ENCODE measurements around the gene COL9A3.

COL9A3 gene

DNA sequence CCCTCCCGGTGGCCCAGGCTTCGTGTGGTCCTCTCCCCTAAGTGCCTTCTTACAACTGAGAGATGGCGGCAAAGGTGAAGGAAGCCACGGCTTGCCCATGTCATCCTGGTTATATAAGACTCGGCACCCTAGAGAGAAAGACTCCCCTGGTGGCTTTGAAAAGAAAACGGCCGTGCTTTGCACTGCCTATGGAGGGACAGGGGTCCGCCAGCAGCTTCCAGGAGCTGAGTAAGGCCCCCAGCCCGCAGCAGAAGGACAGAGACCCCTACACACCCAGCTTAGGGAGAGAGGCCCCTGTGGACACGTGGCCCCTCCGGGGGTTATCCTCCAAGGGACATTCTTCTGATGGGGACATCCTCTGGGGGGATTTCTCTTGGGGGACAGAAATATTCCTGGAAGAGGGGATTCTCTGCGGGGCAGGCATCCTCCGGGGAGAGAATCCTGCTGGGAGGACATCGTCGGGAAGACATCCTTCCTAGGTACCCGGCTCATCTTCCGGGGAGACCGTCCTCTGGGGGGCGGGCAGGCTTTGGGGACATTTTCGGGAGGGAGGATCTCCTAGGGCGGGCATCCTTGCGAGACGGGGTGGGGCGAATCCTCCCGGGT is 12.7 kb upstream of the COL9A3 start:
- TF ChIP-seq SPI1 (IDR thresholded peaks at IDR 0.05; ENCODE audit: borderline replicate concordance, low read depth): no peak
- TF ChIP-seq GABPA (IDR thresholded peaks at IDR 0.05; ENCODE audit: low read depth): no peak
- no peak for TF ChIP-seq POLR2AphosphoS5 (IDR thresholded peaks at IDR 0.05; ENCODE audit: low read depth)
- TF ChIP-seq, protein P1, sequence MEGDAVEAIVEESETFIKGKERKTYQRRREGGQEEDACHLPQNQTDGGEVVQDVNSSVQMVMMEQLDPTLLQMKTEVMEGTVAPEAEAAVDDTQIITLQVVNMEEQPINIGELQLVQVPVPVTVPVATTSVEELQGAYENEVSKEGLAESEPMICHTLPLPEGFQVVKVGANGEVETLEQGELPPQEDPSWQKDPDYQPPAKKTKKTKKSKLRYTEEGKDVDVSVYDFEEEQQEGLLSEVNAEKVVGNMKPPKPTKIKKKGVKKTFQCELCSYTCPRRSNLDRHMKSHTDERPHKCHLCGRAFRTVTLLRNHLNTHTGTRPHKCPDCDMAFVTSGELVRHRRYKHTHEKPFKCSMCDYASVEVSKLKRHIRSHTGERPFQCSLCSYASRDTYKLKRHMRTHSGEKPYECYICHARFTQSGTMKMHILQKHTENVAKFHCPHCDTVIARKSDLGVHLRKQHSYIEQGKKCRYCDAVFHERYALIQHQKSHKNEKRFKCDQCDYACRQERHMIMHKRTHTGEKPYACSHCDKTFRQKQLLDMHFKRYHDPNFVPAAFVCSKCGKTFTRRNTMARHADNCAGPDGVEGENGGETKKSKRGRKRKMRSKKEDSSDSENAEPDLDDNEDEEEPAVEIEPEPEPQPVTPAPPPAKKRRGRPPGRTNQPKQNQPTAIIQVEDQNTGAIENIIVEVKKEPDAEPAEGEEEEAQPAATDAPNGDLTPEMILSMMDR (IDR thresholded peaks at IDR 0.05; ENCODE audit: insufficient read depth, low read length): no peak
- TF ChIP-seq, protein P2, sequence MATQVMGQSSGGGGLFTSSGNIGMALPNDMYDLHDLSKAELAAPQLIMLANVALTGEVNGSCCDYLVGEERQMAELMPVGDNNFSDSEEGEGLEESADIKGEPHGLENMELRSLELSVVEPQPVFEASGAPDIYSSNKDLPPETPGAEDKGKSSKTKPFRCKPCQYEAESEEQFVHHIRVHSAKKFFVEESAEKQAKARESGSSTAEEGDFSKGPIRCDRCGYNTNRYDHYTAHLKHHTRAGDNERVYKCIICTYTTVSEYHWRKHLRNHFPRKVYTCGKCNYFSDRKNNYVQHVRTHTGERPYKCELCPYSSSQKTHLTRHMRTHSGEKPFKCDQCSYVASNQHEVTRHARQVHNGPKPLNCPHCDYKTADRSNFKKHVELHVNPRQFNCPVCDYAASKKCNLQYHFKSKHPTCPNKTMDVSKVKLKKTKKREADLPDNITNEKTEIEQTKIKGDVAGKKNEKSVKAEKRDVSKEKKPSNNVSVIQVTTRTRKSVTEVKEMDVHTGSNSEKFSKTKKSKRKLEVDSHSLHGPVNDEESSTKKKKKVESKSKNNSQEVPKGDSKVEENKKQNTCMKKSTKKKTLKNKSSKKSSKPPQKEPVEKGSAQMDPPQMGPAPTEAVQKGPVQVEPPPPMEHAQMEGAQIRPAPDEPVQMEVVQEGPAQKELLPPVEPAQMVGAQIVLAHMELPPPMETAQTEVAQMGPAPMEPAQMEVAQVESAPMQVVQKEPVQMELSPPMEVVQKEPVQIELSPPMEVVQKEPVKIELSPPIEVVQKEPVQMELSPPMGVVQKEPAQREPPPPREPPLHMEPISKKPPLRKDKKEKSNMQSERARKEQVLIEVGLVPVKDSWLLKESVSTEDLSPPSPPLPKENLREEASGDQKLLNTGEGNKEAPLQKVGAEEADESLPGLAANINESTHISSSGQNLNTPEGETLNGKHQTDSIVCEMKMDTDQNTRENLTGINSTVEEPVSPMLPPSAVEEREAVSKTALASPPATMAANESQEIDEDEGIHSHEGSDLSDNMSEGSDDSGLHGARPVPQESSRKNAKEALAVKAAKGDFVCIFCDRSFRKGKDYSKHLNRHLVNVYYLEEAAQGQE (IDR thresholded peaks at IDR 0.05; ENCODE audit: insufficient replicate concordance, low read depth): no peak
- DNase-seq (ENCODE audit: low read depth in 1 of 2, low spot score in 1 of 2): no peak
- H3K27ac ChIP-seq (replicated peaks): no peak overlapping the region
- no peaks in the 10 kb centered on the region for H3K27me3 ChIP-seq (ENCODE audit: insufficient read depth, poor library complexity, severe bottlenecking)
- H3K4me3 ChIP-seq (replicated peaks; ENCODE audit: insufficient read depth, low read length): peak overlapping the region; percentile 85

DNA sequence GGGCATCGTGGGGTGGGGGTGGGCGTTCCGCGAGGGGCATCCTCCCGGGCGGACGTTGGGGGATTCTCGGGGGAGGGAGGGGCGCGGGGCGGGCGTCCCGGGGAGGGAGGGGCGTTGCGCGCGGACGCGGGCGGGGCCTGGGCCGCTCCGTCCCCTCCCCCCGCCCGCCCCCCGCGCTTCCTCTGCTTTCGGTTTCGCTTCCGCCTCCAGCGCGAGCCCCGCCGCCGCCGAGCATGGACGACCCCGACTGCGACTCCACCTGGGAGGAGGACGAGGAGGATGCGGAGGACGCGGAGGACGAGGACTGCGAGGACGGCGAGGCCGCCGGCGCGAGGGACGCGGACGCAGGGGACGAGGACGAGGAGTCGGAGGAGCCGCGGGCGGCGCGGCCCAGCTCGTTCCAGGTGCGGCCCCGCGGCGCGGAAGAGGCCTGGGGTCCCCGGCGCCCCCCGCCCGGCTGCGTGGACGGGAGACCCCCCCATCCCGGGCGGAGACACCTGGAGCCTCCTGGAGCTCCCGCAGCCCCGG is 12.2 kb upstream of the COL9A3 start, which contains the start of gene OGFR:
OGFR (plus strand) TSS at position 209 of the 528 bp plus-strand sequence; CDS start at position 234, 25 bp downstream.
- Histone ChIP-seq H3K4me3 (replicated peaks; ENCODE audit: insufficient read depth, low read length) (peak within 1 kb of the TSS; percentile 85), H3K27ac (replicated peaks) (peak within 1 kb of the TSS; percentile 58), H3K27me3 (ENCODE audit: insufficient read depth, poor library complexity, severe bottlenecking) (no peaks in the 10 kb centered on the region)
- DNase-seq (ENCODE audit: low read depth in 1 of 2, low spot score in 1 of 2): peak; percentile 44 to 84
- TF ChIP-seq, protein P2 (IDR thresholded peaks at IDR 0.05; ENCODE audit: insufficient replicate concordance, low read depth): no peak
- peak; percentile 47; the same call in 1 of the 2 replicates for TF ChIP-seq POLR2AphosphoS5 (IDR thresholded peaks at IDR 0.05; ENCODE audit: low read depth)
- TF ChIP-seq, protein P1 (IDR thresholded peaks at IDR 0.05; ENCODE audit: insufficient read depth, low read length): no peak
- no peak for TF ChIP-seq GABPA (IDR thresholded peaks at IDR 0.05; ENCODE audit: low read depth)
- 0 out of 2 replicates have a peak, but pooled peaks have one; percentile 4 for TF ChIP-seq SPI1 (IDR thresholded peaks at IDR 0.05; ENCODE audit: borderline replicate concordance, low read depth)

DNA sequence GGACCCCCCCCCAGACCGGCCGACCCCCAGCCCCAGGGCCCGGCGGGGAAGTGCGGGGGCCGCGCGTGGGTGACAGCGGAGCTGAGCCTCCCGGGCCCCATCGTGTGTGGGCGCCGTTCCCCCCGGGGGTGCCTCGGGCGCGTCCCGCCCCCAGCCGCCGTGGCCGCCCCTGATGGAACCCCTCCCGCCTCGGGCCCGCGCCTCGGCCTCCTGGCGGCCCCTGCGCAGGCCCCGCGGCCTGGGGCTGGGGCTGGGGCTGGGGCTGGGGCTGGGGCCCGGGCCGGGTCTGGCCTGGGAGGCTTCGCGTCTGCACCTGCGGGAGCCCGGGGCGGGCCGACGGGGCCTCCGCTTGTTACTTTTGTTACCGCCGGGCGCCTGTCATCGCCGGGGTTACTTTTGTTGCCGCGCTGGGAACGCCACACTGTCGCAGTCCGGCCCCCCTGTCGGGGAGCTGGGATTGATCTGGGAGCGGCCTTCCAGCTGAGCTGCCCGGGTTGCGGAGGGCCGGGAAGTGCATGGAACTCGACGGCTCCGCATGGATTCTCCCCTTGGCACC is 11.6 kb upstream of the COL9A3 start:
- TF ChIP-seq, protein P1 (IDR thresholded peaks at IDR 0.05; ENCODE audit: insufficient read depth, low read length): no peak
- TF ChIP-seq POLR2AphosphoS5 (IDR thresholded peaks at IDR 0.05; ENCODE audit: low read depth): no peak
- no peak for DNase-seq (ENCODE audit: low read depth in 1 of 2, low spot score in 1 of 2)
- Histone ChIP-seq H3K27me3 (ENCODE audit: insufficient read depth, poor library complexity, severe bottlenecking) (no peaks in the 10 kb centered on the region), H3K4me3 (replicated peaks; ENCODE audit: insufficient read depth, low read length) (peak overlapping the region; percentile 85), H3K27ac (replicated peaks) (peak overlapping the region; percentile 58)

All from HL-60 (cell line).